Measurements from ENCODE around the gene ARHGAP4.

GRCh38 chrX:153945956-153946943, 20.2 kb upstream of the ARHGAP4 start:
- TF ChIP-seq POLR2A (IDR thresholded peaks at IDR 0.05) (no peak), CTCF (IDR thresholded peaks at IDR 0.05) (no peak), EP300 (IDR thresholded peaks at IDR 0.05) (no peak)

Measured in tibial nerve (tissue), 4 donors.